ENCODE results near the gene LRMDA.

Gene LRMDA

GRCh38 chr10:75658496-75658895 is 227.1 kb downstream of the LRMDA start:
- DNase-seq, result no peak
- in situ Hi-C loops (cut with MboI; ENCODE audit: low pct_unique_long_range_greater_than_20kb, low sequenced_read_pairs), result no loop called here

- no peak for DNase-seq
- in situ Hi-C loops (cut with MboI; ENCODE audit: low pct_unique_long_range_greater_than_20kb, low sequenced_read_pairs), result no loop called here
Observed at GRCh38 chr10:75658915-75659314, 227.5 kb downstream of the LRMDA start.

DNA sequence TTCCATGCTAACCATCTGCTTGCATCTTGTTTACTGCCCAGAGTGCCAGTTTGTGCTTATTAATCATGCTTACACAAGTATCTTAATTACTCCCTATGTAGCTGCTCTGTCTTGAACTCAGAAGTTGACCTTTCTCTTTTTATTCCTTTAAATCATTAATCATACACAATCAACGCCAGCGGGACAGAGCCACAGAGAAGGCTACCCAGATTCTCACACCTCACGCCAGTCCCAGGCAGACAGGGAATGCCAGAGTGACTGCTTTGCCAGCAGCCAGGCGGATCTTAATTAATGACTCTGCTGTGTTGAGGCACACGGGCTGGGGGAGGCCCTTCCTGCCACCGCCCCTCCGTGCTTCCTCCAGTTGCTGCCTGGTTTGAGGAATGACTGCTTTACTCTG is 229.4 kb downstream of the LRMDA start:
- in situ Hi-C loops (cut with MboI; ENCODE audit: low pct_unique_long_range_greater_than_20kb, low sequenced_read_pairs), result no loop called here

DNA sequence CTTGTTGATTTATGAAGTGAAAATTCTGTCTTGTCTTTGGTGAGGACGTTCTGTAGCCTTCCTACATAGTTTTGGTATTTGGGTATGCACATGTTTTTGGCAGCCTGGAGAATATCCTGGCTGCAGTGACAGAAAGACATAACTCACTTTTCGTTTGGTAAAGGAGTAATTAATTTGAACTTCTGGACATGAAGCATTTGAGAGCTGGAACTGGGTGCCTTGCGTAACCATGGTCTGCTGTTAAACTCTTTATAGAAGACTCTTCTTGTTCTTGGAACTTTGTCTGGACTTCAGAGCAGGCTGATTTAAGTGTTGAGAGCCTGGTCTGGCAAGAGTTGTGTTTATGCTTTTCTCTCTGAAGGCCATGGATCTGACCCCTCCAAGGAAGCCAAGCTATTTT is 231.3 kb downstream of the LRMDA start:
- no peak for DNase-seq
- in situ Hi-C loops (cut with MboI; ENCODE audit: low pct_unique_long_range_greater_than_20kb, low sequenced_read_pairs), result no loop called here

More for the DNA sequence above, 229.4 kb downstream of the LRMDA start:
- DNase-seq, result no peak

- in situ Hi-C loops (cut with MboI; ENCODE audit: low pct_unique_long_range_greater_than_20kb, low sequenced_read_pairs), result no loop called here
- DNase-seq, result no peak
Observed at GRCh38 chr10:75663947-75664664, 232.7 kb downstream of the LRMDA start.

- in situ Hi-C loops (cut with MboI; ENCODE audit: low pct_unique_long_range_greater_than_20kb, low sequenced_read_pairs), result no loop called here
- DNase-seq, result no peak
Observed at GRCh38 chr10:75664968-75665367, 233.5 kb downstream of the LRMDA start.

- in situ Hi-C loops (cut with MboI; ENCODE audit: low pct_unique_long_range_greater_than_20kb, low sequenced_read_pairs), result no loop called here
- no peak for DNase-seq
Observed at GRCh38 chr10:75665707-75666106, 234.3 kb downstream of the LRMDA start.

GRCh38 chr10:75672111-75672671 is 240.8 kb downstream of the LRMDA start:
- in situ Hi-C loops (cut with MboI; ENCODE audit: low pct_unique_long_range_greater_than_20kb, low sequenced_read_pairs), result no loop called here
- DNase-seq, result no peak

GRCh38 chr10:75672842-75673241 is 241.4 kb downstream of the LRMDA start:
- in situ Hi-C loops (cut with MboI; ENCODE audit: low pct_unique_long_range_greater_than_20kb, low sequenced_read_pairs), result no loop called here
- DNase-seq, result no peak

DNA sequence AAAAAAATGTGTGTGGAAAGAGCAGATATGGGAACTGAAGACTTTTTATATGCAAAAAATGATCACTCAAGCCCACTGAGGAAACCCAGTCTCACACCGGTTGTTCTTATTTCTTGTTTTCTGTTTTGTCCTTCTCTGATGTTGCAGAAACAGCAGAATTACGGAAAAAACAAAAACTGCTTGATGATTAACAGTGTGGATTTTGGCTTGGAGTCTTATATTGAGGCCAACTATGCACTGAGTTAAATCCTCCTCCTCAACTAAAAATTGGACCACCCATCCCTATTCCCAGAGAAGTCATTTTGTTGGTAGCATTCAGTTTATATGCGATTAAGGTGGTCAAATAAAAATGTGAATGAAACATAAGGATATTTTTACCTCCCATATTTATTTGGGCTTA is 246.1 kb downstream of the LRMDA start:
- in situ Hi-C loops (cut with MboI; ENCODE audit: low pct_unique_long_range_greater_than_20kb, low sequenced_read_pairs), result no loop called here
- DNase-seq, result no peak

- in situ Hi-C loops (cut with MboI; ENCODE audit: low pct_unique_long_range_greater_than_20kb, low sequenced_read_pairs), result no loop called here
- no peak for DNase-seq
Observed at GRCh38 chr10:75678527-75678926, 247.1 kb downstream of the LRMDA start.

DNA sequence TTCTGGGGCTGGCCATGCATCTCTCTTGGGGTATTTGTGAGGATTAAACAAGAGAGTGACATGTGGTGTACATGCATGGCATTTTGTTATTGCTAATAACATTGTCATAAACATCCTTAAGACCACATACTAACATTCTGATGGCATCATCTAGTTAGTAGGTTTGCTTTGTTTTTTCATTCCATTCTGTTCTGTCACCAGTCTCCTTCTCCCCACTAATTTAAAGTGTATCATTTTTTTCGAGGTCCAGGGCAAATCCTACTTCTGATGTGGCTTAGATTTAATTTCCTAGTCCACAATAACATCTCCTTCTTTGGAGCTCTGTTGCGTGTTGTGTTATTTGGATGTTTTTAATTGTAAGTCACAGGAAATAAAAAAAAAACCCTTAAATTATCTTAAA is 248.1 kb downstream of the LRMDA start:
- in situ Hi-C loops (cut with MboI; ENCODE audit: low pct_unique_long_range_greater_than_20kb, low sequenced_read_pairs), result no loop called here
- no peak for DNase-seq

DNA sequence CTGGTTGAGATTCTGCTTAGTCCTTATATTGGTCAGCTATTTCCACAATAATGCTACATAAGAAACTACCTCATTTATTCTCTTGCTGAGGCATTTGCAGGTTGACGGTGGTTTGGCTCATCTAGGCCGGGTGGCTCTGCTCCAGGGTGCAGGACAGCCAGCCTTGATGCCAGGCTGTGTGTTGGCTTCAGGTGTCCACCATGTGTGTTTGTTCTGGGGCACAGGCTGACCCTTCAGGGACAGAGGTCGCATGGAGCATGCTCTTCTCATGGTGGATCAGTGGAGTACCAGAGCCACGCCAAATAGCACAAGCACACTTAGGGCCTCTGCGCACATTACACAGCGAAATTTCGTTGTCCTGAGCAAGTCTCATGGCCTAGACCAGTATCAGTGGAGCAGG is 249.9 kb downstream of the LRMDA start:
- in situ Hi-C loops (cut with MboI; ENCODE audit: low pct_unique_long_range_greater_than_20kb, low sequenced_read_pairs), result no loop called here

DNA sequence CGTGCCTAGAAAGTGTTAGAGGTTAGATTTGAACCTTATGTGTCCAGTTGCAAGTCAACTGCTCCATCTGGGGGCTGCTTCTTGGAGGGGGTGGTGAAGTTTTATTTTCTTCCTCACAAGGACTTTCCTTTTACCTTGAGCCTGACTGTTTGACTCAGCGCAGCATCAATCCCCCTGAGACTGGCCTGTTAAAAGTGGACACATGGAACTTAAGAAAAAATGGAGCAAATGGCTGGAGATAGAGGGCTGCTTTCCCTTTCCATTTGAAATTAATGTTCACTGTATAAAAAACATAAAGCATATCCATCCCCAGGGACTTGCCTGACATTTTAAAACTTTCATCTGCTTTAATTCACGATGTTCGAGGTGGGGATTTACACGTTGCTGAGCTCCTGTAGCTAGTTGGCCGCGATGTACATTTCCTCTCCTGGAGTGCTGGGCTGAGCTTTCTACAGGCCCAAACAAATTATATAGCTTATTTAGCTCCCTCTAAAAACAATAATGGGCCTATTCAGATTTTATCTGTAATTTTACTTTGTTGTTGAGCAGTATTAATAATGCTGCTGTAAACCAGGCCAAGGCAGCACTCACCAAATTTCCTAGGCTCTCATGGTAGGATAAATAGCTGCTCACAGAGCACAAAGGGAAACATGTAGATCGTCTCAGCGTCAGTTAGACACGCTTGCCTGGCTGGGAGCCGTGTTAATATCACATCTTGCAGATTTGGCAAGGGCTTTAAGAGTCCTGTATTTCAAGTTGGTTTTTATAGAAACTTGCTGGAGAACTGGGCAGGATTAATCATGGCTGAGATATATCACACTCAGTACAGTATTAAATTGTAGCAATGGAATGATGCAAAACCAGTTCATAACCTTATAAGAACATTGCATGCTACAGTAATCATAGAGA is 251.5 kb downstream of the LRMDA start:
- in situ Hi-C loops (cut with MboI; ENCODE audit: low pct_unique_long_range_greater_than_20kb, low sequenced_read_pairs), result no loop called here
- no peak for DNase-seq

More for the DNA sequence above, 249.9 kb downstream of the LRMDA start:
- DNase-seq, result no peak

- in situ Hi-C loops (cut with MboI; ENCODE audit: low pct_unique_long_range_greater_than_20kb, low sequenced_read_pairs), result no loop called here
- DNase-seq, result no peak
Observed at GRCh38 chr10:75685187-75685586, 253.8 kb downstream of the LRMDA start.

DNA sequence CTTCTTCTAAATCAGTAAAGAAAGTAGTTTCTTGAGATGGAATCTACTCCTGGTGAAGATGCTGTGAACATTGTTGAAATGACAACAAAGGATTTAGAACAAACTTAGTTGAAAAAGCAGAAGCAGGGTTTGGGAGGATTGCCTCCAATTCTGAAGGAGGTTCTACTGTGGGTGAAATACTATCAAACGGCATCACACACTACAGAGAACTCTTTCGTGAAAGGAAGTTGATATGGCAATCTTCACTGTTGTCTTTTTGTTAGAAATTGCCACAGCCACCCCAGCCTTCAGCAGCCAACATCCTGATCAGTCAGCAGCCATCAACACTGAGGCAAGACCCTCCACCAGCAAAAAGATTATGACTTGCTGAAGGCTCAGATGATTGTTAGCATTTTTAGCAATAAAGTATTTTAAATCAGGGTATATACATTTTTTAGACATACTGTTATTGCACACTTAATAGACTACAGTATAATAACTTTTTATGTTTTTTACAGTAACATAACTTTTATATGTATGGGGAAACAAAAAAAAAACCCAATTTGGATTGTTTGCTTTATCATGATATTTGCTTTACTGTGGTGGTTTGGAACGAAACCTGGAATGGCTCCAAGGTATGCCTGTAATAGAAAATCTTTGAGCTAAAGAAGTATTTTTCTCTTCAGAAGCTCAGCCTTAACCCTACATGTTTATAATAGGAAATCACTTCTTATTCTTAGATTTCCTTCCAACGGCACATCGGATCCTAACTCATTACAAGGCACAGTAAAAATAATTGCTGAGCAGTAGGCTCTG is 257.3 kb downstream of the LRMDA start:
- no peak for DNase-seq
- in situ Hi-C loops (cut with MboI; ENCODE audit: low pct_unique_long_range_greater_than_20kb, low sequenced_read_pairs), result no loop called here

- in situ Hi-C loops (cut with MboI; ENCODE audit: low pct_unique_long_range_greater_than_20kb, low sequenced_read_pairs), result no loop called here
- no peak for DNase-seq
Observed at GRCh38 chr10:75693489-75693888, 262.1 kb downstream of the LRMDA start.

- DNase-seq, result no peak
- in situ Hi-C loops (cut with MboI; ENCODE audit: low pct_unique_long_range_greater_than_20kb, low sequenced_read_pairs), result no loop called here
Observed at GRCh38 chr10:75694269-75694668, 262.8 kb downstream of the LRMDA start.

DNA sequence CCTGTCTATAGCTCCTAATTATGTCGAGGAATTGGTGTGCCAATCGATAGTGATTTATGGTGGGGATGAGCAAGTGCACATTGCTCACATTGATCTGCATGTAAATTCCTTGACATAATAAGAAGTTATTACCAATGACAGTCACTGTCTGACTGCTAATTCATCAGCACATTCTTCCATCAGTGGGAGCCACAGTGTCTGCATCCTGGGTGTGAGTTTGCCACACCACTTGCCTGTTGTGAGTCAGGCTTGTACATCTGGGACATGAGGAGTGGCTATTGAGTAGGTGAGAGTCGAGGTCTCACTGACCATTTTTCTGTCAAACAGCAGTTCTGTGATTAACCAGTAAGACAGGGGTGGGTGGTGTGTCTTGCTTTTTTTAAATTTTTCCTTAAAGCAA is 263.4 kb downstream of the LRMDA start:
- DNase-seq, result no peak
- in situ Hi-C loops (cut with MboI; ENCODE audit: low pct_unique_long_range_greater_than_20kb, low sequenced_read_pairs), result no loop called here
